H1 (cell line): ENCODE data around the gene FOXN3. TPM values are rescaled to one million over a fixed set of nuclear protein-coding genes. Genes with fewer than 3 reads are reported as not detected.

Source experiments
- HDAC6 ChIP-seq: IDR thresholded peaks from one replicate; pipeline ENCODE4 v1.7.1; 2012; ENCODE audit warnings: low read depth, mild to moderate bottlenecking, inconsistent platforms, low read length, moderate library complexity
- polyA plus RNA-seq, 7 experiments: library from polyadenylated mRNA; depleted of rRNA in 3 of 7; stranded (reverse) in 5 of 7; unstranded in 2 of 7; fragments of >200 nt in 5 of 7; fragments of 200-250 nt in 2 of 7; gene quantifications; 1 replicate in 5 of 7; 2 replicates in 1 of 7; 4 replicates in 1 of 7; pipeline versions ENCODE4 v1.2.1 to v1.2.3, GENCODE V29; 2011 to 2013; ENCODE audit warnings: missing spikeins in 2 of 7, mixed read lengths in 2 of 7
- total RNA-seq: library from RNA; stranded (reverse); fragmentation: NEBNext Ultra II Directional; extraction: Animal tissue kit (Norgen Biotek cat#: 25700); gene quantifications from 2 replicates; pipeline ENCODE4 v1.2.1, GENCODE V29; 2021
- TF ChIP-seq, protein P1 (sequence below), 3 experiments: IDR thresholded peaks; 1 replicate in 2 of 3; 2 replicates in 1 of 3; pipeline versions ENCODE4 v1.5.1 to v1.6.1; 2011; ENCODE audit warnings: low read length in 3 of 3, mild to moderate bottlenecking in 3 of 3, inconsistent platforms in 2 of 3, low read depth in 1 of 3, moderate library complexity in 1 of 3; ENCODE audit not compliant: insufficient read depth in 1 of 3; ENCODE audit errors: control extremely low read depth in 1 of 3

The FOXN3 gene
- total and polyA plus RNA-seq, 2 of the 8 experiments (the other 6 are each of a cell fraction or from before 2014, with no cell fraction given), result 52.6 to 178 TPM

GRCh38 chr14:89378119-89378518 lies 38.9 kb downstream of the FOXN3 start (continued):
- TF ChIP-seq, protein P1, sequence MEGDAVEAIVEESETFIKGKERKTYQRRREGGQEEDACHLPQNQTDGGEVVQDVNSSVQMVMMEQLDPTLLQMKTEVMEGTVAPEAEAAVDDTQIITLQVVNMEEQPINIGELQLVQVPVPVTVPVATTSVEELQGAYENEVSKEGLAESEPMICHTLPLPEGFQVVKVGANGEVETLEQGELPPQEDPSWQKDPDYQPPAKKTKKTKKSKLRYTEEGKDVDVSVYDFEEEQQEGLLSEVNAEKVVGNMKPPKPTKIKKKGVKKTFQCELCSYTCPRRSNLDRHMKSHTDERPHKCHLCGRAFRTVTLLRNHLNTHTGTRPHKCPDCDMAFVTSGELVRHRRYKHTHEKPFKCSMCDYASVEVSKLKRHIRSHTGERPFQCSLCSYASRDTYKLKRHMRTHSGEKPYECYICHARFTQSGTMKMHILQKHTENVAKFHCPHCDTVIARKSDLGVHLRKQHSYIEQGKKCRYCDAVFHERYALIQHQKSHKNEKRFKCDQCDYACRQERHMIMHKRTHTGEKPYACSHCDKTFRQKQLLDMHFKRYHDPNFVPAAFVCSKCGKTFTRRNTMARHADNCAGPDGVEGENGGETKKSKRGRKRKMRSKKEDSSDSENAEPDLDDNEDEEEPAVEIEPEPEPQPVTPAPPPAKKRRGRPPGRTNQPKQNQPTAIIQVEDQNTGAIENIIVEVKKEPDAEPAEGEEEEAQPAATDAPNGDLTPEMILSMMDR (IDR thresholded peaks at IDR 0.05; ENCODE audit: control extremely low read depth in 1 of 3, insufficient read depth in 1 of 3, low read depth in 1 of 3, low read length in 3 of 3), result no peak
- TF ChIP-seq HDAC6, result no peak
